HG03196 (cell line): ENCODE measurements around the gene CEP350.

Experiments used
- ATAC-seq: cut with Tn5 transposase; IDR thresholded peaks from one replicate; pipeline ENCODE4 v1.9.1; 2021; ENCODE audit not compliant: unreplicated experiment

Gene CEP350

GRCh38 chr1:180153032-180153431 lies 198.4 kb downstream of the CEP350 start:
- no peak for ATAC-seq

GRCh38 chr1:180154003-180154324 lies 199.4 kb downstream of the CEP350 start:
- no peak for ATAC-seq

- ATAC-seq = peak; percentile 86
These were observed 199.9 kb downstream of the CEP350 start, which contains the start of gene QSOX1 for GRCh38 chr1:180154325-180155181. Gene QSOX1 (plus strand): TSS chr1:180154869. CDS start chr1:180154908, 39 bp downstream.

- no peak for ATAC-seq
These were observed 200.6 kb downstream of the CEP350 start for GRCh38 chr1:180155182-180155682.

- ATAC-seq = no peak
These were observed 201.6 kb downstream of the CEP350 start for GRCh38 chr1:180156201-180156600.

- no peak for ATAC-seq
These were observed 202.1 kb downstream of the CEP350 start for GRCh38 chr1:180156631-180157091.

- ATAC-seq = no peak
These were observed 202.5 kb downstream of the CEP350 start for GRCh38 chr1:180157108-180157507.

- ATAC-seq = no peak
These were observed 203.0 kb downstream of the CEP350 start for GRCh38 chr1:180157576-180158057.

GRCh38 chr1:180158149-180159147 lies 203.8 kb downstream of the CEP350 start:
- ATAC-seq = no peak

GRCh38 chr1:180160357-180160756 lies 205.7 kb downstream of the CEP350 start:
- ATAC-seq = no peak

- no peak for ATAC-seq
These were observed 208.4 kb downstream of the CEP350 start for GRCh38 chr1:180163041-180163440.
